HG02588 (cell line): Measurements from ENCODE around the gene TP63.

Source experiments
- ATAC-seq: cut with Tn5 transposase; IDR thresholded peaks from one replicate; pipeline ENCODE4 v1.9.1; 2021; ENCODE audit warnings: mild to moderate bottlenecking, moderate library complexity; ENCODE audit not compliant: unreplicated experiment

The TP63 gene

DNA sequence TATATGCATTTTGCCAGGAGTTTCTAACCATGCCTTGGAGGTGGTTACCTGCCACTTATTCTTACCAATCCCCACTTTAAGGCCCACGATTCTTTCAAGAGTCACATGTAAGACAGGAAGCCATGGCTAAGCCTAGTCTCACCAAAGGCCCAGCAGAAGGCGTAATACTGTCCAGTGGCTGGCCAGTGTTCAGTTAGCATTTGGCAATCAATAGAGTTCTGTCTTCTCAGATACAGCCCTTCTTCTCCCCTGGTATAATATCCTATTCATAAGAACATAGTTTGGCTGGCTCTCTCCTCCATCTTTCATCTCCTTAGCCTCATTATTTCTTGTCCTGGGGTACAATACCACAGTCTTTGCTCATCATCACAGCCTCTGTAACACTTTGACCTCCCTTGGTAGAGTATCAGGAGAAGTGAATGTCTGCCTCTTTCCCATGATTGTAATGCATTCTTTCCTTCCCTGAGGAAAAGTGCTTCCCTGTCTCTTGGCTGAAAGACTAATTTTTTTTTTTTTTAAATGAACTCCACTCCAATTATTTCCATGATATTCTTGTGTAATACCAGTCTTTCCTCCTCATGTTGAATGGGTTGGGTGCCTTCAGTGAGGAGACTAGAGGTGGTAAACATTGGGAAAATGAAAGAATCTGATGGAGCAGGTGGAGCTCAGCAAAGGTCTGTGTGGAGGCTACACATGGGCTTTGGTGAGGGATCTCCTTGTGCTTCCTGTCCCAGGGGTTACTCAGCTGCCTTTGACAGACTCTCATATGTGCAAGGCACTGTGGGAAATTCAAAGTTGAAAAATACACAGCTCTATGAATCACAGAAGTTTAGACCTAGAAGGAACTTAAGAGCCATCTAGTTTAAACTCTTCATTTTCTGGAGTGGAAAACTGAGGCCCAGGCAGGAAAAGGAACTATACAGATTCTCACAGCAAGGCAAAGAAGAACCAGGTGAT is 271.3 kb downstream of the TP63 start:
- no peak for ATAC-seq

DNA sequence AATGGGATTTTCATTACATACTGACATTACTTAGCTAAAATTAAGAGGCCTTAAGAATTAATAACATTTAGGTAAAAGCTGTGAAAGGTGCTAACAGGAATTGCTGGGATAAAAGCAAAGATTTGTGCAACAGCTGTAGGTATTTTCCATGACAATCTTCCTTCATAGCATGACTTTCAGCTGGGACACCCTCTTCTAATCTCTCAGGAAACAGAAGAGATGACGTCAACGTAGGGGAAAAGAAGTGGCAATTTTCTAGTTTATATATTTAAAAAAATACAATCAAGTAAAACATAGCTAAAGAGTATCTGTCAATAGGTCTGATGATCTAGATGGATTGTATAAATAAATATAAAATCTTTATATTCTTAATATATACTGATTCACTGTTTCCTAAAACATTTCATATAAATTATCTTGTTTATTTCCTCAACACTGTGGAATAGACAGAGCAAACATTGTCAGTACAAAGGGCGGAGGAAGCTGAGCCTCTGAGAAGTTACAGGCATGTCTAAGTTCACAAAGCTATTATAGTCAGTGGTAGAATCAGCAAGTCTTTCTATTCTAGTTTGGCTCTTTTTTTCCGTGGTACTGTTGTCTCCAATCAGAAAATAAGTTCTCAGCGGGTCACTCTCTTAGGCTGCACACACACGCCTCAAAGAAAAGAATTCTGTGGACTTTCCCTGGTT is 272.5 kb downstream of the TP63 start:
- ATAC-seq = no peak

DNA sequence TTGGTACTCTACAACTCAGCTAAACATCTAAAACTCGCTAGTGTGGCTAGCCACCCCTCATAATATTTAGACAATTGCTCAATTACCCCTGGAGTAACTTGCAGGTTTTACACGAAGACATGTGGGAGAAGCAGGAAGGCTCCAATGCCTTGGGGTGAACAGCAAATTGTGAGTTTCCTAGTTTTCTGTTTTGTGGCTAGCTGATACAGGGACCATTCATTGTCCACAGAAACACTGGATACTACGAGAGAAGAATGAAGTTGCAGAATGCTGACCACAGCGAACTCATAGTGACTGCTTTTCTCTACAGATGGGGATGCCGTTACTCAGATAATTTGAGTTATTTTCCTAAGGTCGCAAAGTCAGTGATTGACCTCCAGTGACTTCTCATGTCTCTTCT is 276.6 kb downstream of the TP63 start:
- ATAC-seq = no peak

DNA sequence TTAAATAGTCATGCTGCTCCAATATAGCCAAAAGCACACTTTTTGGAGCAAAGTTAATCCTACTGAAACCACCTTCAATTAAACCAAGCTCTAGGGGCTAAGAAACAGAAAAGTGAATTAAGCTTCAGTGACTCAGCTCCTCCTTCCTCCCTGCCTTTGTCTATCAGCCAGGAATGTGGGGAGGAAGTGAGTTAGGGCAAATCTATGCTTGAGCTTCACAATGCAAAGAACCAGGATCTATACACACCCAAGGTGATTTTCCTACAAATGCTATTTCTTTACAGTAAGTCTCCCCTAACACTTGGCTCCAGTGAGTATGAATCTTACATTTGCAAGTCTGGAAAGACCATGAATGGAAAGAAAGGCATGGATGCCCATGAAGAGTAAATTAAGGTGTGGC is 277.5 kb downstream of the TP63 start:
- ATAC-seq = no peak

DNA sequence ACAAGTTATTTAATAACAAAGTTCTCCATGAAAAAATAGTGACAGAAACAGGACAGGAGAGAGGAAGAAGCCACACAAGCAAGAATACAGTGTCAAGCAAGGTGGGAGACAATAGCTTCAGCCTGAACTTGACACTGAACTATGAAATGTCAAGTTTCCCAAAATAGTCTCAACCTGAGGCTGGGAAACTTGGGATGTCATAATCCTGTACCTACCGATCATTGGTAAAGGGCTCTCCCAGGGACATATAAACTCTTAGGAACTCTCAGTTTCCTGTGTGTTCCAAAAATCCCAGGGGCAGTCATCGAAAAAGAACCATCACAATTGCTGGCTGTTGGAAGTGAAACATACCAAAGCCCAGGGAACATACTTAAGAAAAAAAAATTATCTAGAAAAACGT is 277.9 kb downstream of the TP63 start:
- no peak for ATAC-seq

DNA sequence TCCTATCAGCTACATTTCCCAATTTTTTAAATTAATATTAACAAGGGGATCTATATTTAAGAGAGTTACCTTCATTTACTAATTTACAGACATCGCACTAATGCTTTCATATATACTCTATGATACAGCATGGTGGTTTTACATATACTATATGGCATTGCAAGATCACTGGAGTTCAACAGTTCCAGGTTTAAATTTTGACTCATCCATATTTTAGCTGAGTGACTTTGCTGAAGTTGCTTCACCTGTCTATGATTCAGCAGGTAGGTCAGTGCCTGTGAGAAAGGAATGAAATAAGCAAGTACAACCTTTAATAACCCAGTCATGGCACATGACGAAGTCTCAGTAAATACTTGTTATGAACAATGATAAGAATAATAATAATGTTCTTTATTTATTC is 278.4 kb downstream of the TP63 start:
- ATAC-seq = no peak

DNA sequence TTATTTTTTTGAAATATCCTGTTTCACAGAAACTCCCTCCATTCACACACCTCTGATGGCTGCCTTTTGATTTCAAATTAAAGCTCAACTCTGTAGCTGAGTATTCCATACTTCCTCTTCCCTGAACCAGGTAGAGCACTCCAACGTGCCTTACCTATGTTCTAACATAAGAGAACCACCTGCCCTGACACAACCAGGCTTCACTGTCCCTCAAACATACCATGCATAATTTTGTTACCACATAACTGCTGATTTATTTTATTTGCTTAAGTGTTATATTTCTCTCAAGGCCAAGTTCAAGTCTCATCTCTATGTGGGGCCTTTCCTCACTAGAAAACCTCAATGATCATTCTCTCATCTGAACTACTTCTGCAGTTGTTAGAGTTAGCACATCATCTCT is 279.8 kb downstream of the TP63 start:
- no peak for ATAC-seq

DNA sequence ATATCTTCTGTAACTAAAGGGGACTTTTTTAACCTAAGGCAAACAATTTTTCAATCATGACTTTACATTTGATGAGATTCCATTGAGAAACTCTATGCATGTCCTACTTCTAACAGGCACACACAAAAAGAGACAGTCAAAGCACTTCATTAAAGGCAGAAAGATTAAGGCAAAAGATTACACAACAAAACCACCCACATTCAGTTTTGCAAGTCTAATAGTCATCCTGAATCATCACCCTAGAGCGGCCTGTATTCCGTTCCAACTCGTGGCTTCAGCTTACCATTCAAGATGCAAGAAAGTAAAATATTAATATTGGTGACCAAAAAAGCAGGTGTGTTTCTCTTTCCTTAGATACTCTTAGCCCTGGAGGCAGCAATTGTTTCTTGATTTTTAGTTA is 283.6 kb downstream of the TP63 start:
- no peak for ATAC-seq

DNA sequence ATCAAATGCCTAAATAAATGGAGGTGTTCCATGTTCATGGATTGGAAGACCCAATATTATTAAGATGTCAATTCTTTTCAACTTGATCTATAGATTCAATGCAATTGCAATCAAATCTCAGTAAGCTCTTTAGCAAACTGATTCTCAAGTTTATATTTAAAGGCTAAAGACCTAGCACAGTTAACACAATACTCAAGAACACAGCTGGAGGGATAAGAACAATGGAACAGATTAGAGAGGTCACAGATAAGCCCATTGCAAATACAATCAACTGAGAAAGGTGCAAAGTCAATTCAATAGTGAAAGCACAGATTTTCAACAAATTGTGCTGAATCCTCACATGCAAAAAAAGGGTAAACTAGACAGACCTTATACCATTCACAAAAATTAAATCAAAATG is 290.6 kb downstream of the TP63 start:
- ATAC-seq = no peak

DNA sequence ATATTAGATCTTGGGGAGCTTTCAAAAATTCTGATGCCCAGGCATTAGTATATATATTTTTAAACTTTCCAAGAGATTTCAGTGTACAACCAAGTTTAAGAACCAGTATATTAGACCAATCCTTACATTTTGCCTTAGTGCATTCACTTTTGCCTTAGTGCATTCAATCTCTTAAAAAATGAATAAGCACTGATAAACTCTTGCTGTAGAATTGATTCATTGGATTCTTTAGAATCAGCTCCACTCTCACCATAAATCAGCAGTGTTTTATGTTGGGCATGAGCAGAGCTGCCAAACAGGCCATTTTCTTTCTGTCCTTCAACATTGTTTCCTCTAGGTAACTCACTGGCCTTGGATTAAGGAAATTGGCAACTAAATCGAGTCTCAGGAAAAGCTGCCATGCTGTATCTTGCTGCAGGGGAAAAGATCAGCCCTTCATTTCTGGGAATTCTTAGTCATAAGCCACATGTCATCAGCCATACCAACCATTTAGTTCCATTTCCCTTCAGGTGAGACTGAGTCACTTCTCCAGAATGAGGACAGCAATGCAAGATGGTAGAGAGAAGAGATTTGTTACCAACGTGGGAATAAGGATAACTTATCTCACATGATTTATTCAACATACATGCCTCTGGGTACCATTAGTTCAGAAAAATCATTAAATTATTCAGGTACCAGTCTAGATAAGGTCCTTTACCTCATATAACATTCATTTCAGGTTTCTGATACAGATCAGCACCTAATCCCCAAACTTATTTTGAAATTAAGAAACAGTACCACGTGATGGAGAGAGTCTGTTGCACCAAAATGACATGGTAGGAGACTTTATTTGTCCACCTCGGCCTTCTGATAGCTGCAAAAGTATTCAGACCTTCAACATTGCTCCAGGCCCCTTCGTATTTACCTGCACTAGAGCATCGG is 297.0 kb downstream of the TP63 start:
- no peak for ATAC-seq

DNA sequence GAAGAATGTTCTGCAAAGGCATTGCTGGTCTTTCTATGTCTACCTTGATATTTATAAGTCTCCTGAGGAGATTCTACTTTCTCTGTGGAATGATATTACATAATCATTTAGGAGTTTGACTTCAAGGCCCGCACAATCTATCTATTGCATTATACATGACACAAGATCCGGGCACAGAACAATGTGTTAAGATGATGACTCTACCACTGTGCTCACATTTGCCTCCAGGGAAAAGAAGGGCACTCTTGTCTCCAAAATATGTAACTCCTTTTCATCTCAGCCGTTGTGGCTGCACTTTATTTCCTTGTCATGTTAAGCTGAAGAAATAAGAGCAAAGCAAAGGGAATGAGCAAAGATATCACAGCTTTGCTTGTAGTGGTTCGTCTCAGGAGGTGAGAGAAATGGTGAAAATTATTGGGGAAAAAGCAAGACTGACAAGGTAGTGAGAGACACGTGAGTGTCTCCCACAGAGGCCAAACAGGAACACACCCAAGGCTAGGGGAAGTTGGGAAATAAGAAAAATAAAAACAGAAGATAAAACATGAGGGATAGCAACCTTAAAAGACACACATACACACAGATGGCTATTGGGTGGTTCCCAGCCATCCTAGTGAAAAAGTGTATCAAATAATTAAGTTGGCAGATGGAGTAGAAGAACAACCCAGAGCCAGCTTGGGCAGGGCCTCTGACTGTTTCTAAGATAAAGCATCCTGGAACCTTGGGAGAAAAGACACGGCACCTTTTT is 305.2 kb downstream of the TP63 start:
- ATAC-seq = no peak

DNA sequence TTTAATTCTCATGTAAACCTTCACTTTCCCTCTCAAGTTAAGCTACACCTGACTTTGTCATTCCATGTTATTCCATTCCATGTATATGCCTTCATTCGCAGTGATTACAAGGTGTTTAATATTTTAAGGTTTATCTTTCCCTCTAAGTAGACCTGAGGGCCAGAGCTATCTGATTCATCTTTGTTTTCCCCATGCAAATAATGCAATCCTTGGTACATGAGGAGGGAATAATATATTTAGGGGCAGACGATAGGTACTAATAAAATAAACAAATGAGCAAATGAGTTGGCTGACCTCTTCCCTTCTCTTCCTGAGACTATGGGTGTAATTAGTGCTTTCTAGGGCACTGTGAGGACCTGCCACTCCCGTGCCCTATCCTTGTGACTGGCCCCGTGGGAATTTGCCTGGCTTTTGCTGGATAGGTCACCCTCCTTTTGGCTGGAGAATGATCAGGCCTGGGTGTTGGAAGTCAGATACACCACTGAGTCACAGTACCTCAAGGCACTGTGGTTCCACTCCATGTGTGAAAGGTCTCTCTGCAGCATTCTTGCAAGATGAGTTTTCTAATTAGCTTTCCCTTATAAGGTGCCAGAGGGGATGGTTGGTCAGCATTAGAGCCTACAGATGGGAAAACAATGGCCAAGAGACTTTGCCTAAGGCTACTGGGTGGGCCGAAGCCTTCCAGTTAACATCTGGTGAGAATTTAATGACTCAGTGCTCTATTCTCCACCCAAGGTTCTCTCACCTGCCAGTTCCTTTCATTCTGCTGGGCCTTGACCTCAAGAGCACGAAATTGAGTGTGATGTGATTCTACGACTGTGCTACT is 306.3 kb downstream of the TP63 start:
- no peak for ATAC-seq

DNA sequence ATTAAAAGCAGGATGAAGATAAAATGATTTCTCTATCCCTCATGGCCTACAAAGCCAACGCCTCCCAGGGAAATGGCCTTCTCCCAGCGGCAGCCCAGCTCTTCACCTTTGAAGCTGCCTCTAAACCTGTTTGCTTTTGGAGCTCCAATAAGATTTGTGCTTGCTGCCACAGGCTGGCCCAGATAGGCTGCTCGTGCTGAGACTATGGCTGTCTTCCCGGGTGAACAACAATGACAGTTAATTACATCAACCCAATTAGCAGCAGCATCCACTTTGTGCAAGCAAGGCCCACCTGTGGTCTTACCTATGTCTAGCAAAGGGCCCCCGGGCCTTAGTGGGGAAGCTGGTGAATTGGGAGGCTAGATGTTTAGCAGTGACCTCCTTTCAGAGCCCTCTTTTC is 309.9 kb downstream of the TP63 start:
- no peak for ATAC-seq

DNA sequence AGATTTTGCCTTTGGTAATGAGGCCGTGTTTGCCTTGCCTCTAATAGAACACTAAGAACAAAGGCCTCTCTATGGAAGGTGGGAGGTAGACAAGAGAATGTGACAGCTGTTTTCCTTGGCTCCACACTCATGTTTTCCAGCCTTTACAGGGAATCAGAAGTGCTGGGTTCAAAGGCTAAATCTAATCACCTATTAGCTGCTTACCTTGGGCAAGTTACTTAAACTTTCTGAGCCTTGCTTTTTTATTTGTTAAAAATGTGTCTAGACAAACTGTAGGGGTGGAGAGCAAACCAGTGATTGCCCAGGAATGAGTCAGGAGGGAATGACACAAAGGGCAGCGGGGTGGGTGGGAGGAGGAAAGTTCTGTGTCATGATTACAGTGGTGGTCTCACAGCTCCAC is 310.5 kb downstream of the TP63 start:
- no peak for ATAC-seq

DNA sequence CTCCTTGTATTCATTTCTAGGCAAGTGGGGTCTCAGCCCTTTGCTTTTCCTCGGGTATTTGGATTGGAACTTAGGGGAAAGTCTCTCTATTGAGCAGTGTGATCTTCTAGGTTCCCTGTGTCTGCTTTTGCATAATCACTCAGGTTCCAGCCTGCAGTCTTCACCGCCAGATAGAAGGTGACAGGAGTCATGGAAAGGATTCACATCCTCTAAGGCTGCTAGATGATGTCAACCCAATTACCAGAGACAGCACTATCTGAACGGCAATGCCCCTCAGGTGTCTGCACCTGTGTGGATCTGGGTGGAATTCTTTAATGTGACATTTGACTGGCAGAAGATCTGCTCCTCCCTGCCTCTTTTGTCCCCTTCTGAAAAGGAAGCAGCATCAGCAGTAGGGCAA is 311.8 kb downstream of the TP63 start:
- no peak for ATAC-seq

DNA sequence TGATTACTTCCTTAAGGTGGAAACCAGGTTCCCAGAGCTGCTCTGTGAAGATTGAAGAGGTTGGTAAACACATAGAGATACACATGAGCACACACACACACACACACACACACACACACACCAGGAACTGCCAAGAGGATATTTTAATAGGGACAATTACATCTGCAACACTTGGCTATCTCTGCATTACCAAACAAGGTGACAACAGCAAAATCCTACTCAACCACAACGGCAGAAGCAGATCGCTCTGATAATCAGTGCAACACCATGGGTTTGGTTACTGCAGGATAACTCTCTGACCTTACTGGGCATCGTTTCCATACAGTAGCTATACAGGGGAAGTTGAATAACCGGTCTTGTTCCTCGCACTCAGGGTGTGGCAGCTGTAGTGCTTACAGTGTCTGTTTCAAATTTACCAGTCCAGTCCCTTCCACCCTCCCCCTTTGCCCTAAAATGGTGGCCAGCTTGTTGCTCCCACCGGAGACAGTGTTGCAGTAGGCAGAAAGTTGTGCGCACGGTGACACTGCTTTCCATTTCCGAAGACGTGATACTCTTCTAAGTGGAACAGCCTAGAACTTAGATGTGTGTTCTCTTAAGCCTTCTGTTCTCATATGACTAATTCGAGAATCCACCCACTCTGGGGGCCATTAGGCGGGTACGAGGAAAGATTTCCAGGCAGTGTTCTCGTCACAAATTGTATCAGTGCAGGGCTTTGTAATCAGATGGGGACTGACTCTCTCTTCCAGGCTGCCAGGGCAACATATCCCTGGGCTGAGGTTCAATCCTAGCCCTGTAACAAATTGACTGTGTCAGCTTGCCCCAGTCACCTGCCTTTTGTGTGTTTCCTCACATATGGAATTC is 313.3 kb downstream of the TP63 start:
- ATAC-seq = no peak

DNA sequence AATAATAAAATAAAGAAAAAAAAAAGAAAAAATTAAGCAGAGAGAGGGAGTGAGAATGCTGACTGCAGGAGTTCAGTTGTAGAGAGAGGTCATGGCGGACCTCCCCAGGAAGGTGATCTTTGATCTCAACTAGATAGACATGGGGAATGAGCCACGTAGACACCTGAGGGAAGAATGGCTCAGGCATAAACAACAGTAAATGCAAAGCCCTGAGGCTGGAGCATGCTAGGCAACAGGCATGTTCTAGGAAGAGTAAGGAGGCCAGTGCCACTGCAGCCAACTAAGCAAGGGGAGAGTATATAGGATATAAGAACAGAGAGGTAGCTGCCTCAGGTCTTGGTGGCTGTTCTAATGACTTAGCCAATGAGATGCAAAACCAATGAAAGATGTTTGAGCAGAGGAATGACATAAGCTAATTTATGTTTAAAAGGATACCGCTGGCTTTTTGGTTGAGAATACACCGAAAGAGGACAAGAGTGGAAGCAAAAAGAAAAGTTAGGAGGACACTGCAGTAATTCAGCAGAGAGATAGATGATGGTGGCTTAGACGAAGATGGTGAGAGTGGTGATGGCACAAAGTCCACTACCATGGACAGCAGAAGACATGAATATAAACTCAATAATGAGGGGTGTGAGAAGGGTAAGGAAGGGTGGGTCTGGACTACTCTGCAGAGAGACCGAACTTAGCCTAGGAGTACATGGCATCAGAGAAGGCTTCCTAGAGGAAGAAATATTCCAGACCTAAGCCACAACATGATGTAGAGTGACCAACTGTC is 314.9 kb downstream of the TP63 start:
- no peak for ATAC-seq
